Right ventricle myocardium superior (tissue), 1 donor: ENCODE data around the gene TRIM2. TPM values are rescaled to one million over a fixed set of nuclear protein-coding genes. Genes with fewer than 3 reads are reported as not detected.
"Not testable (repeated sequence)": the region's sequence is repeated elsewhere in the genome, so short reads cannot be mapped to it uniquely, and the experiment has no call there.

Experiments
- ATAC-seq: fragments of 200-7000 bp; cut with Tn5 transposase; one replicate; pipeline ENCODE4 v1.9.1; 2020; ENCODE audit warnings: mild to moderate bottlenecking; ENCODE audit not compliant: poor library complexity
- DNase-seq: peaks from one replicate; pipeline ENCODE4 v3.0.0-alpha.2; 2020
- intact Hi-C: fragments of 100-400 bp; cut with DNase I; formaldehyde crosslinking; loops from one replicate; pipeline ENCODE4 v1.11.2; 2022
- long read RNA-seq: library from polyadenylated mRNA; unstranded; transcript quantifications from one replicate; pipeline ENCODE4 v2.0.0, GENCODE V29; 2021
- total RNA-seq: library from RNA; stranded (reverse); fragmentation: NEBNext Ultra II Directional; extraction: Animal tissue kit (Norgen Biotek cat#: 25700); gene quantifications from one replicate; pipeline ENCODE4 v1.2.1, GENCODE V29; 2021
- donor health status: DM: no; HTN: yes; CAD: no; lungs with severe emphysema.

The TRIM2 gene
- 15.3 TPM for total RNA-seq
- long read RNA-seq, partial matches to known transcripts = 1 of 3 reads
- long read RNA-seq, other reads (novel, unspliced or antisense) = 2 of 3 reads

DNA sequence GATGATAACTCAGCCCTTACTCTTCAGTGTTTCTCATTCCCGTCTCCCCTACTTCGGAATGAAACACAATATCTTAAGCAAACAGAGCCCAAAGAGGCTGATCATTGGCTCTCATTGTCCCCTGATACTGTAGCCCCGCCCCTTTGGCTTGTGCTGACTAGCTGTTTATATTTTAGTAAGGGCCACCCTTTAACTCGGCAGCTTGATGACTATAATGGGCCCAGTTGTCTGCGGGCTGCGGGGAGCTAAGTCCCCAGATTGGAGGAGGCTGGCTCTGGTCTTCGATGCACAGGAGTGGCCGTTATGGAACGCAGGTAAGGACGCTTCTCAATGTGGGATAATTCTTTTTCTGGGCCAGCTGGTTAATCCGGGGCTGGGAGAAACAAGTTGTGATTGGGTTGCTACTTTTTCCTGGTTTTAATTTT, at the start of gene TRIM2:
Gene TRIM2 (plus strand): TSS at position 197 of the 425 bp plus-strand sequence. CDS start 88 bp downstream, at position 285.
- intact Hi-C loops = no loop called here
- ATAC-seq (peak; percentile 95), DNase-seq (peak; percentile 81)

DNA sequence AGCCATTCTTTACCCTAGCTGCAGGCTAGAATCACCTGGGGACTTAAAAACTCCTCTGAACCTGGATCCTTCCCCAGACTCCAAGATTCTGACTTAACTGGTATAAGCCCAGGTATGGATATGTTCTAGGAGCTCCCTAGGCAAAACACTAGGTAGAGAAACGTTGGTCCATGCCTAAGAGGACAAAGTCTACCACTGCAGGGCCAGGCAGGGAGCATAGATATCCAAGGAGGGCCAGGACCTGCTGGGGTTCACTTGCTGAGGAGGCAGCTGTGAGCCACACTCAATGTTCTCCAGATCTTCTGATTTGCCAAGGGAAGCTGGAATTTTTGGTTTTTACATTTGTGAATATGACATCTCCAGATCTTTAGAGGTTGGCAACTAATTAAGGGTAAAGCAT, 48.6 kb upstream of the TRIM2 start:
- ATAC-seq (no peak), DNase-seq (no peak)
- intact Hi-C loops = no loop called here

DNA sequence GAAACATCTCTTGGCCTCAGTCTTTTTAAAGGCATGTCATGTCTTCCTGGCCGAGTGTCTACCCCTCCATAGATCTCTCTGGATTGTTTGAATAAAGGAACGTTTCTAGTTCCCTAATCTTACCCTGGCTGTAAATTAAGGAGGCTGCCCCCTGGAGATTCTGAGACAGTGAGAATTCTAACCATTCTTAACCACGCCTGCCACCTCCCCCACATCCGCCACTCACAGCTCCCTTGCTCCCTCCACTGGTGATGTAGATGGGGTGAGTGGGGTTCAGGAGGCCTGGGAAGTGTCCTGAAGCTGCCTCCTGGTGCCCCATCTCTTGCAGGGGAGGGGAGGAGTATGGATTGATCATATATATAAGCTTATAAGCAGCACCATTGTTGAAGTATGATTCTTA, 48.0 kb upstream of the TRIM2 start:
- intact Hi-C loops = no loop called here
- ATAC-seq (no peak), DNase-seq (no peak)

DNA sequence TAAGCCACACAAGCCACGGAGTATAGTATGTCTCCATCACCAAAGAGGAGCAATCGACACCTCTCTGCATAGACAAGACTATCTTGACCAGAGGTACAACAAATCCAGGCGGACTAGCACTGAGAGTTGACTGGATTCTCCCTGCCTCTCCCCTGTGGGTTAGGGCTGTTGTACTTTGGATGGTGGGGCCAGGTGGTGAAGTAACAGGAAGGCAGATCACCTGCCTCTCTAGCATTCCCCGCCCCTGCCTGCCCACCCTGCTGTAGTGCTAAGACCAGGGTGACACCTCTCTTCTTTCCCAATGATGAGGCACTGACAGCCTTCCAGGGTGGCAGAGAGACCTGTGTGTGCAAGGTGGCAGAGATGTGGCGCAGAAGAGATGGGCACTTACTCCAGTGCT, 47.5 kb upstream of the TRIM2 start:
- ATAC-seq = no peak
- no peak for DNase-seq
- intact Hi-C loops = no loop called here

DNA sequence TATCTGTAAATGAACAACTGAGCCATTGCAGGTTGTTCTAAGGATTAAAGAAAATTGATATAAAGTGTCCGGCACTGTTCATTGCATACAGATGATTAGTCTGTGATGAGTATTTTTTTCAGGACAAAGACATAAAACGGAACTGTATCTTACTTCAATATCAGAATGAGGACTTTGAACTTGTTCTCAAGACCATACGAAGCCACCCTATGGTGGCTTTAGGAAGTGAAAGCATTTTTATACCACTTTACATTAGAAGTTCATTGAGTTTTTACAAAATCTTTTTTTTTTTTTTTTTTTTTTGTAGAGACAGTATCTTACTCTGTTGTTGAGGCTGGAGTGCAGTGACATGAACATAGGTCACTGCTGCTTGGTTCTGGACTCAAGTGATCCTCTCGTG, 45.2 kb upstream of the TRIM2 start:
- ATAC-seq (no peak), DNase-seq (no peak)
- intact Hi-C loops = no loop called here

DNA sequence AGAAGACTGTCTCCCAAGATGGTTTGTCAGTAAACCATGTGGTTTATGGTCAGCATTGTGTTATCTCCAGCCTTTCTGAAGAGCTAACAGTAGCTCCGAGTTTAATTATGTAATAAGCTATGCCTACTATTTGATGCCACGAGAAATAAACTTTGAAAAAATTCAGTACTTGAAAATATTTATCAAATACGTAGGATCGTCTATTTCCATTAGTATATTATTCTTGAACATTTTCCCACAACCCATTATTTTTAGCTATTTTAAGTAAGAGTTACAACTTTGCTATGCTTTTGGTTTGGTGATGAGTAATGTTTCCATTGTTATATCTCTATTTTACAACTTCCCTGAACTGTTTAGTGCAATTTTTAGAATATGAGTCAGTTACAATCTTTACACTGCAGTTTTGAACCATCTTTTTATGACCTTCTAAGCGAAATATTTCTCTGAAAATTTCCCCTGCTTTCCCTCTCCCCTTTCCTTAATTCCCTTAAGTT, 44.5 kb upstream of the TRIM2 start:
- DNase-seq (no peak), ATAC-seq (no peak)
- intact Hi-C loops = no loop called here

DNA sequence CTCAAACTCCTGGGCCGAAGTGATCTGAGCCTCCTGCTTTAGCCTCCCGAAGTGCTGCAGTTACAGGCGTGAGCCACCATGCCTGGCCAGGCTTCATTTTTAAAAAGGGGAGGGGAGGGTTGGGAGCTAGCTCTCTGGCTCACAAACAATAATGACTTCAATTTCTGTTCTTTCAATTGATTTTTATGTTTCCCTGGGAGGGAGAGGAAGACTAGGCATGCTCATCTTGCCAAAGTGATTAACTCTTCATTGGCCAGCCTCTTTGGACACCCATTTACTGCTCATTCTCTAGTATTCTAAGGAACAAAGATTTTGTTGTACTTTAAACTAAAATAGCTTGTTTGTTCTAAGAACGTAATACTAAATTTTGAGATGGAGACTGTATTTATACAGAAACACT, 43.4 kb upstream of the TRIM2 start:
- ATAC-seq (no peak), DNase-seq (no peak)
- intact Hi-C loops = no loop called here

DNA sequence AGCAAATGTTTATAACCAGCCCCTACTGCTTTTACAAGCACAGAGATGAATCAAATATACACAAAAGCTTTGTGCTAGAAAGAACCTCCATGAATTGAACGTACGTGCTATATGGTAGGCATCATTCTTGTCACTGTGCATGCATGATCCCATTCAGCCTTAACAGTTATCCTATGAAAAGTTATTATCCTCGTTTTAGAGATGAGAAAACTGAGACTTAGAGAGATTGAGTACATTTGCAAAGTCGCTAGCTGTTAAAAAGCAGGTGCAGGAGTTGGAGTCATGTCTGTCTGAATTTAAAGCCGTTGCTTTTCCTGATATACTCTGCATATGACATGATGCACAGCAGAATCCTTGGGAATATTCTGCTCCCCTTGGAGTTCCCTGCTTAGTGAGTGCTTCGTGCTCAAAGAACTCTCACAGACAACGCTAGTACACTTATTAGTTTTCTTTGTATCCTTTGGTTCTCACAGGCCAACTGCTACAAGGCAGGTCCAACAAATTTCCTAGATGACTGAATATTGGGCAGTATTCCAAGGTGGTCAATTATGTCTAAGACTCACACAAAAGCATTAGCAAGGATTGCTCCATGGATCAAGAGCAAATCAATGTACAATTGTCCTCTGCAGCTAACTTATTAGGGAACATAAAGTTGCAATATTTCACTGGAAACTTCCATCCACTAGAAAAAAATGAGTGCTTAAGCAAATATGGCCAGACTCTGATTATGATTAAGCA, 42.8 kb upstream of the TRIM2 start:
- DNase-seq (no peak), ATAC-seq (no peak)
- intact Hi-C loops = no loop called here

DNA sequence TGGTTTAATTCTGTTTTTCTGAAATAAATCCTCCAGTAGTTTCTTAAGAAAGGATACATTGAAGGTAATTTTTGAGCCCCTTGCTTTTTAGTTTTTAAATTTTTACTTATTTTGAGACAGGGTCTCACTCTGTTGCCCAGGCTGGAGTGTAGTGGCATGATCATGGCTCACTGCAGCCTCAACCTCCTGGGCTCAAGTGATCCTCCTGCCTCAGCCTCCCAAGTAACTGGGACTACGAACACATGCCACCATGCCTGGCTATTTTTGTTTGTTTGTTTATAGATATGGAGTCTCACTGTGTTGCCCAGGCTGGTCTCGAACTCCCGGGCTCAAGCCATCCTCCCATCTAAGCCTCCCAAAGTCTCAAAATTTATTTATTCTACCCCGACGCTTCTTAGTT, 39.0 kb upstream of the TRIM2 start:
- ATAC-seq, intact Hi-C loops, DNase-seq: not testable (repeated sequence)

DNA sequence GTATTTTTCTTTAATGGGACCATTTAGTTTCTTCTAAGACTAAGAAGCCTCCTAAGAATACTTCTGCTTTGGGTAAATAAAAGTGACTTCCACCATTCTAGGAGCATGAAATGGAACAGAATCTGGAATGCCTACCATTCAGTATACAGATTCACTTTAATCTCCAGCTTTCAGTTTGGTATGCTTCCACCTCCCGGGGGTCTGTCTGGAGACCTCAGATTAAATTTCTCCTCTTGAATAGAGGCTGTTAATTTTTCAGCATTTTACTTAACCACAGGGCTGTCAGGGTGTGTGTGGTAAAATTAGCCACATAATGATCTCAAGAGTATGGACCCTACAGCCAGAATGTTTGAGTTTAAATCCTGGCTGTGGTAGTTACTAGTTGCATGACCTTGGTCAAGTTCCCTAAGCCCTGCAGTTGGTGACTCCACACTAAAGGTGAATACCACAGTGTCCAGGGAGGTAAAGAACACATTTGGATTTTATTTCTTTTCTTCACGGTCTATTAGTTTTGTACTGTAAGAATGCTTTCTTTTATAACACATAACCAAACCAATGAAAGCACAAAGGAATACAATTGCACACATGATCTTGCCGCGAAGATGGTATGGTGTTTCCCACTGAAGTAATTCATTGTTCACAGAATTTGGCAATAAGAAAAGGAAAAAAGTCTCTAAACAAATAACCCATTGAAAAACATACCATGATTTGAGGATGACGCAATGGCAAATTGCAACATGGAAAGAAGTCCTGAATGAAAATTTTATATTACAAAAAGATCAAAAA, 37.3 kb upstream of the TRIM2 start:
- no peak for DNase-seq
- ATAC-seq = no peak
- intact Hi-C loops = no loop called here

DNA sequence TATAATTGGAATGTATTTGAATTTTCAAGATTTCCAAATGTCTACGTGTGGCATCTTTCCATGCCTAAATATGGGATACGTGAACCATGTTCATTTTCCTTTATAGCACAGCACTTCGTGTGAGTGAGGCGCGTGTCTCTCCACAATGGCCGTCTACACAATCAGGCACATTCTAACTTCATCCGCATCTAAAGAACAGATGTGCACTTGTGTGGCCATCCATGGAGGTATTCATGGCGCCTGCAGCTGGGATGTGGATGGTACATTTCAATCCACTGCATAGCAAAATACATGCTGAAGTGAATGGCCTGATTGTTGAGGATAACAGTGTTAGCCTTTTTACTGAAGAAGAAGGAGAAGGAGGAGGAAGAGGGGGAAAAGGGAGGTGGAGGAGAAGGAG, 34.5 kb upstream of the TRIM2 start:
- intact Hi-C loops = no loop called here
- ATAC-seq (no peak), DNase-seq (no peak)

DNA sequence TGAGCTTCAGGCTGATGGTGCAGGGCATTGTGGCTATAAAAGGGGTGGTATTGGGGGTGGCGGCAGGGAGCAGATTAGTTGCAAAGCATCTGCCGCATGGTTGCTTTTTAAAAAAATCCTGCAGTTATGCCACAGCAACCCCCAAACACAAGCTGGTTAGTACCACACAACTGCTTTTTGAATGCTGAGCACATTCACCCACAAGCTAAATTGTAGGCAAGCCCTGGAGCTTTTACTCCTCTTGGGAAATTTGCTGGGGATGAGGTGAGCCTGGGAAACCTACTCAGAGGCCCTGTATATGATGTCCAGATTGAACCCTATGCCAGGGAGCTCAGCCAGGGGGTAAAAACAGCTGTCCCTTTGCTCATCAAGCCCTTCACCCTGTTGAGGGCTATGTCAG, 33.8 kb upstream of the TRIM2 start:
- no peak for ATAC-seq
- intact Hi-C loops = no loop called here
- no peak for DNase-seq

DNA sequence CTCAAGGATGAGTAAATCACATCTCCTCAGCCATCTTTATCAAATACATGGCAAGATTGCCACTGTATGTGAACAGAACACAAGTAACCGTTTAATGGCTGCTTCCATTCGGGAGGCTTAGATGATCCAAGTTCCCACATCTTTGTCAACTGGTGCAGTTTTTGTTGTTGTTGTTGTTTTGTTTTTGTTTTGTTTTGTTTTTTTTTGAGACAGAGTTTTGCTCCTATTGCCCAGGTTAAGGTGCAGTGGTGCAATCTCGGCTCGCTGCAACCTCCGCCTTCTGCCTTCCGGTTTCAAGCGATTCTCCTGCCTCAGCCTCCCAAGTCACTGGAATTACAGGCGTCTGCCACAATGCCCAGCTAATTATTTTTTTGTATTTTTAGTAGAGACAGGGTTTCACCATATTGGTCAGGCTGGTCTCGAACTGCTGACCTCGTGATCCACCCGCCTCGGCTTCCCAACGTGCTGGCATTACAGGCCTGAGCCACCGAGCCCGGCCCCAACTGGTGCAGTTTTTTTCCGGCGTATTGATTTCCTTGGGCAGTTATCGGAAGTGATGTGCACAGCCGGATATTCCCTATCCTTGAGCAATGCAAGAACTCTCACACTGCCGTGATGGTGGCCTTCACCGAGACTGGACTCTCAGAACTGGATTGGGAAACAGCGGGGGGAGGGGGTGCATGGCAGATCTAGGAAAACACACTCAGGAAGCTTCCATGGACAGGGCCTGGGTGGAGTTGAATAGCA, 29.2 kb upstream of the TRIM2 start:
- intact Hi-C loops = no loop called here
- no peak for DNase-seq
- ATAC-seq = no peak

DNA sequence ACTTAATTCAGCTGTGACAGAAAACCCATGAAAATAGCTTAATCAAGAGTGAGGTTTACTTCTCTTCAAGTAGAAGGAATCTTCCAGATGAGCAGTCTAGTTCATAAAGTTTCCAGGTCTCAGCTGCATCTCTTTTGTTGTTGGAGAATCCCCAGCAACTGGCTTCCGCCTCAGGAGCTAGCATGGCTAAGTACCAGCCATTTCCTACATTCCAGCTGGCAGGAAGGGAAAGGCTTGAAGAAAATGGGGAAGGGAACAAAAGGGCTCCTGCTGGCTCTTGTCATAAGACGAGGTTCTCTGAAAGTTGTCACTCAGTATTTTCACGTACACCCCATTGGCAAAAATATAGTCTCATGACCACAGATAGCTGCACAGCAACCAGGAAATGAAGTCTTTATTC, 27.3 kb upstream of the TRIM2 start:
- ATAC-seq (no peak), DNase-seq (no peak)
- intact Hi-C loops = no loop called here

DNA sequence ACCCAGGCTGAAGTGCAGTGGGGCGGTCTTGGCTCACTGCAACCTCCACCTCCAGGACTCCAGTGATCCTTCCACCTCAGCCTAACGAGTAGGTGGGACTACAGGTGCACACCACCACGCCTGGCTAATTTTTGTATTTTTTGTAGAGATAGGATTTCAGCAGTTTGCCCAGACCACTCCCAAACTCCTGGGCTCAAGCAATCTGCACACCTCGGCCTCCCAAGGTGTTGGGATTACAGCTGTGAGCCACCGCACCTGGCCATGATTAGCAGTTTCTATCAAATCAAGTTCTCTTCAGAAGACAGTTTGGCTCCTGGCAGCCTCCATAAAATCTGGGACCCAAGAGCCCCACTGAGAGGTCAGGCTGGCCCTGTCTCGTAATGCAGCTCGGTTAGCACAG, 26.4 kb upstream of the TRIM2 start:
- ATAC-seq (no peak), DNase-seq (no peak)
- intact Hi-C loops = no loop called here

DNA sequence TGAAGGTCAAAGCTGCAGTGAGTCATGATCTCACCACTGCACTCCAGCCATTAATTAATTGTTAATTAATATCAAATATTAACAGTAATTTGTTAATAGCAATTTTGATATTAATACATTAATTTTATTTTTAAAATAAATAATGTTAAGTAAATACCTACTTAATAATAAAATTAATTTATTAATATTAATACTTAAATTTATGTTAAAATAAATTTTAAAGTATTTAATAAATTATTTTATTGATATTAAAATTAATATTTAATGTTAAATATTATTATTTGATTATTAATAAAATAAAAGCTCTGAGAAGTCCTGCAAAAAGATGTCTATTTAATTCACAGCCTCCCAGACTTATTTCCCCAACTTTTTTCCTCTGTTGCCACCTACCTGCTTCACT, 25.1 kb upstream of the TRIM2 start:
- ATAC-seq = no peak
- intact Hi-C loops = no loop called here
- DNase-seq = no peak

DNA sequence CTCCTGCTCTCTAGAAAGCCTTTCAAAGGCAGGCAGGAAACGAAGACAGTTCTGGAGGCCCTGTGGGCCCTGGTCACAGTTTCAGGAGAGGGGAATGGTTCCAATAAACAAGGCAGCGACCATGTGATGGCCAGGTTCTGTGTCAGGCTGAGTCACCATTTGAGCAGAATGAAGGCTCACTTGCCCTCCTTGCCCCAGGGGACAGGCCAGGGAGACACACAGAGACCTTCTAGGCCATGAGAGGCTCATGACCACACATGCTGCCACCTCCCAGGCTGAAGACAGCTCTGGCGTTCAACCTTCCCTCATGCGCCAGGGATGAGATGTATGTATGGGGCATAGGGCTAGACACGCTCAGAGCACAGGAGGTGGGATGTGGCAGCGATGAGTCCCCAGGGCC, 22.9 kb upstream of the TRIM2 start:
- intact Hi-C loops = no loop called here
- DNase-seq = no peak

DNA sequence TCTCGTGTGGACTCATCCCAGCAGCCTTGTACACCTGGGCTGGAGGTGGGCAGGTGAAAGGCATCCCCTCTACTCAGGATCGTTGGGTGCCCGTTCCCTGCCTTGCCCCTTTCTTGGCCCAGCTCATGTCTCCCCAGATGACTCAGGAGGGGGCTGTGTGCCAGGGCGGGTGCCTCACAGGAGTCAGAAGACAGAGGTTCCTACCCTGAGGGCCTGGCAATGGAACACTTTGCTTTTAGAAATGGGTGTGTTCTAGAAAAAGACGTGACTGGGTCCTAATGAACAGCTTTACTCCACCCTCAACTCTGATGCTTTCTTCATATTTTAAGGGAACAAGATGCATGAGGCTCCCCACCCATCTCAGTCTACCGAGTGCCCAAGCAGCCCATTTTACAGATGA, 22.5 kb upstream of the TRIM2 start:
- ATAC-seq (no peak), DNase-seq (no peak)
- intact Hi-C loops = no loop called here

More for the DNA sequence above, 22.9 kb upstream of the TRIM2 start:
- no peak for ATAC-seq

DNA sequence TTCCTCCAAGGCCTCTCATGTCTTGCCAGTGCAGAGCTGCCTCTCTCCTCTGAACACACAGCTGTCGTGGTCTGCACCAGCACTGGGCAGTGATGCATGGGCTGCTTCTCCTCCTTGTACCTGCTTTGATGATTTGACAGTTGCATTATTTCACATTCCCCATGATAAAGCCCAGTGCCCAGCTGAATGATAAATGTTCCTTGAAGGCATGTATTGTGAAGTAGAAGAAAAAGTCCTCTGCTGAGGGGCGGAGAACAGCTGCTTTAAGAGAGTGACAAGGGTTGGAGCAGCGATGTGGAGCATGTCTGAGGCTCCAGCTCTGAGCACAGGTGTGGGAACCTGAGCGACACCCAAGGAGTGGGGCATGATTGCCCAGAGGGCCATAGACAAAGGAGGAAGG, 21.1 kb upstream of the TRIM2 start:
- DNase-seq (no peak), ATAC-seq (no peak)
- intact Hi-C loops = no loop called here
